ENCODE results near the gene KLHDC3. TPM values are rescaled to one million over a fixed set of nuclear protein-coding genes. Genes with fewer than 3 reads are reported as not detected.

Gene KLHDC3
- total and polyA plus RNA-seq, 2 of the 8 experiments (the other 6 are each of a cell fraction or from before 2014, with no cell fraction given) = 181 to 203 TPM

DNA sequence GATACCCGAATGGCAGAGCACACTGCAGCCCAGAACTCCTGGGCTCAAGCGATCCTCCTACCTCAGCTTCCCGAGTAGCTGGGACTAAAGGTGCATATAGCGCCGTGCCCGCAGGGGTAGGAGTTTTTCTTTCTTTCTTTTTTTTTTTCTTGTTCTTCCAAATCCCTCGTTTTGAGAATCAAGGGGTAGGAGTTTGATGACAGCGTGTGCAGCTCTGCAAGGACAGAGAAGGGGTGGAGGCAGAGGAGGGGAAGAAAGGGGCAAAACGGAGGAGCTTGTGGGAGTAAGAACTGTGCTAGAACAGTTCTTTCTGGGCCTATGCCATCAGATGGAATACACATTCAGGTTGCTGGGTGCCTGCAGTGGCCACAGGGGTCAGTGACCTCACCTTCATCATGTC, 22.7 kb downstream of the KLHDC3 start:
- no peak overlapping the region for H3K4ac ChIP-seq (replicated peaks; ENCODE audit: insufficient read length, low read depth, low read length)
- no peak overlapping the region for H3K23ac ChIP-seq (ENCODE audit: insufficient read length)
- no peak overlapping the region for H3K56ac ChIP-seq (replicated peaks; ENCODE audit: insufficient read length, low read depth, low read length)
- H3K27me3 ChIP-seq (replicated peaks in 1 of 4; ENCODE audit: control insufficient read depth in 3 of 4, extremely low read depth in 1 of 4, insufficient read depth in 3 of 4, low read length in 3 of 4) = no peaks in the 10 kb centered on the region
- peaks cover 2% of the 10 kb centered on the region; the same call in 1 of the 2 replicates for H3K23me2 ChIP-seq (ENCODE audit: low read depth, low read length)
- no peak overlapping the region for H2BK12ac ChIP-seq (ENCODE audit: low read depth, low read length)
- no peak overlapping the region for H2BK5ac ChIP-seq (ENCODE audit: low read depth, low read length)
- ChIA-PET CTCF (ENCODE audit: partially characterized antibody) (interaction anchor here (0.8 to 1.5 kb wide), 3 partner anchors 40 to 107 kb away, joined by 3 to 4 read pairs (median 3); no protein-coding TSS in a partner anchor), POLR2A (ENCODE audit: partially characterized antibody) (interaction anchor here (0.5 to 29.7 kb wide), 4 partner anchors 6 to 134 kb away, joined by 3 to 584 read pairs (median 294); partner anchors contain the start of genes CUL7, KLHDC3, MEA1 and RRP36)
- no peak overlapping the region for H2BK120ac ChIP-seq (replicated peaks; ENCODE audit: low read depth, low read length)
- H2AFZ ChIP-seq (ENCODE audit: low read length) = no peak overlapping the region
- H4K20me1 ChIP-seq (replicated peaks in 1 of 2; ENCODE audit: control insufficient read depth in 1 of 2, insufficient read depth in 2 of 2, low read length in 2 of 2) = peaks cover 2 to 18% of the 10 kb centered on the region in 2 experiments
- no peaks in the 10 kb centered on the region for H3K9me3 ChIP-seq (ENCODE audit: insufficient read depth in 2 of 2, low read depth in 1 of 2, low read length in 1 of 2)
- no peak overlapping the region for H2AK5ac ChIP-seq (ENCODE audit: low read depth, low read length)
- FAIRE-seq (no peak), DNase-seq (ENCODE audit: low read depth in 1 of 2, low spot score in 2 of 2) (no peak)
- no peak overlapping the region for H3K18ac ChIP-seq (ENCODE audit: extremely low read depth, low read length)
- H3K14ac ChIP-seq (ENCODE audit: insufficient read length) = no peak overlapping the region
- no peaks in the 10 kb centered on the region for H3K79me2 ChIP-seq (ENCODE audit: control insufficient read depth in 1 of 2, insufficient read depth in 2 of 2, low read length in 2 of 2)
- 93% methylated on average over 9 of the region's 9 CpGs; no CpG with 5 or more reads in 1 of the 2 experiments for WGBS, 2 experiments (ENCODE audit: extremely low coverage in 1 of 2, insufficient coverage in 1 of 2, insufficient read length in 1 of 2, insufficient replicate concordance in 2 of 2, low coverage in 1 of 2, low lambda C conversion rate in 2 of 2, missing lambda C conversion rate in 1 of 2)
- H4K91ac ChIP-seq (replicated peaks; ENCODE audit: insufficient read length, low read length) = no peak overlapping the region
- H4K8ac ChIP-seq (ENCODE audit: extremely low read depth, insufficient read depth, low read length) = no peak overlapping the region
- no peaks in the 10 kb centered on the region for H3K4me1 ChIP-seq (replicated peaks in 1 of 4; ENCODE audit: control insufficient read depth in 3 of 4, insufficient read depth in 4 of 4, low read length in 3 of 4)
- H3K79me1 ChIP-seq (ENCODE audit: low read depth, low read length) = no peaks in the 10 kb centered on the region
- no peak overlapping the region for H3K9ac ChIP-seq (replicated peaks in 1 of 4; ENCODE audit: extremely low read depth in 1 of 4, low read depth in 3 of 4, low read length in 3 of 4)
- H2BK20ac ChIP-seq (ENCODE audit: low read length) = no peak overlapping the region
- no peak overlapping the region for H3K4me2 ChIP-seq (ENCODE audit: insufficient read depth in 1 of 2, low read depth in 2 of 2, low read length in 2 of 2)
- H3K27ac ChIP-seq (ENCODE audit: low read depth, low read length) = no peak overlapping the region
- H3K36me3 ChIP-seq (ENCODE audit: control insufficient read depth in 2 of 4, insufficient read depth in 4 of 4, low read length in 3 of 4) = peaks cover 2 to 30% (median 13%) of the 10 kb centered on the region in 4 experiments; a peak in 4 of 8 replicates
- no peak overlapping the region for H3K4me3 ChIP-seq (ENCODE audit: extremely low read depth in 1 of 4, insufficient read depth in 2 of 4, low read depth in 3 of 4, low read length in 4 of 4)
- H2BK15ac ChIP-seq (ENCODE audit: low read length) = no peak overlapping the region
- no peak overlapping the region for H4K5ac ChIP-seq (ENCODE audit: insufficient read length, low read depth, low read length)
- TF ChIP-seq CEBPB (IDR thresholded peaks at IDR 0.05; ENCODE audit: low read depth, low read length) (no peak), FOSL1 (IDR thresholded peaks at IDR 0.05; ENCODE audit: insufficient read depth, low read depth, low read length) (no peak), ZNF274 (IDR thresholded peaks at IDR 0.05; ENCODE audit: borderline replicate concordance, extremely low read depth, low read length) (no peak), POLR2AphosphoS5 (IDR thresholded peaks at IDR 0.05; ENCODE audit: low read depth, low read length) (no peak), CBX8 (IDR thresholded peaks at IDR 0.05; ENCODE audit: borderline replicate concordance, low read depth, low read length) (no peak), RXRA (IDR thresholded peaks at IDR 0.05; ENCODE audit: insufficient read depth, low read depth, low read length) (no peak), GTF2F1 (IDR thresholded peaks at IDR 0.05; ENCODE audit: borderline replicate concordance, low read depth, low read length) (no peak), SAP30 (IDR thresholded peaks at IDR 0.05; ENCODE audit: insufficient read depth, insufficient replicate concordance, low read length) (no peak), TBP (IDR thresholded peaks at IDR 0.05; ENCODE audit: low read depth, low read length) (no peak)
- TF ChIP-seq, protein P1, sequence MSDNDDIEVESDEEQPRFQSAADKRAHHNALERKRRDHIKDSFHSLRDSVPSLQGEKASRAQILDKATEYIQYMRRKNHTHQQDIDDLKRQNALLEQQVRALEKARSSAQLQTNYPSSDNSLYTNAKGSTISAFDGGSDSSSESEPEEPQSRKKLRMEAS (IDR thresholded peaks at IDR 0.05) = no peak
- TF ChIP-seq, protein P2, sequence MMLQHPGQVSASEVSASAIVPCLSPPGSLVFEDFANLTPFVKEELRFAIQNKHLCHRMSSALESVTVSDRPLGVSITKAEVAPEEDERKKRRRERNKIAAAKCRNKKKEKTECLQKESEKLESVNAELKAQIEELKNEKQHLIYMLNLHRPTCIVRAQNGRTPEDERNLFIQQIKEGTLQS (IDR thresholded peaks at IDR 0.05; ENCODE audit: insufficient read depth, low read depth, low read length) = no peak

Data from H1 (cell line).